IMR-90 (cell line): ENCODE data around the gene ANKRD34B. TPM values are rescaled to one million over a fixed set of nuclear protein-coding genes. Genes with fewer than 3 reads are reported as not detected.

Experiments used
- ATAC-seq: fragments of 200-7000 bp; cut with Tn5 transposase; 2 replicates; pipeline ENCODE4 v1.9.1; 2020; ENCODE audit warnings: low read depth, mild to moderate bottlenecking, moderate library complexity
- BruUV-seq: library from RNA; stranded (reverse); fragments of 400-500 nt; replicated peaks from 2 replicates; lab custom pipeline; 2021; lab: Mats Ljungman, UMichigan
- CTCF ChIA-PET: fragments of 300-600 bp; formaldehyde crosslinking; extraction: SDS; loops from one replicate; lab custom pipeline; 2021; ENCODE audit warnings: antibody characterized with exemption; lab: Yijun Ruan, JAX
- POLR2A ChIA-PET: fragments of 300-600 bp; sonication (Branson Sonifier 250); formaldehyde crosslinking; loops from one replicate; lab custom pipeline; 2022; ENCODE audit warnings: antibody characterized with exemption; ENCODE audit not compliant: unreplicated experiment; lab: Charles Lee
- DNase-seq: peaks from one replicate; pipeline ENCODE4 v3.0.0; 2013
- H2AFZ ChIP-seq: replicated peaks from 2 replicates; pipeline ENCODE3; 2013; ENCODE audit warnings: low read length, mild to moderate bottlenecking; ENCODE audit not compliant: poor library complexity
- H2AK5ac ChIP-seq: 2 replicates; pipeline ENCODE4 v1.6.1; 2013; ENCODE audit warnings: low read depth, low read length, inconsistent platforms
- H2AK9ac ChIP-seq: replicated peaks from 2 replicates; pipeline ENCODE3; 2013; ENCODE audit warnings: mild to moderate bottlenecking, low read depth, low read length, moderate library complexity; ENCODE audit not compliant: poor library complexity
- H2BK120ac ChIP-seq: 2 replicates; pipeline ENCODE4 v1.6.1; 2013; ENCODE audit warnings: low read depth, low read length, inconsistent platforms
- H2BK15ac ChIP-seq: 3 replicates; pipeline ENCODE4 v1.6.1; 2013; ENCODE audit warnings: low read depth, low read length, inconsistent platforms
- H2BK20ac ChIP-seq: 2 replicates; pipeline ENCODE4 v1.6.1; 2013; ENCODE audit warnings: low read depth, mild to moderate bottlenecking, inconsistent platforms, low read length, moderate library complexity
- H2BK5ac ChIP-seq: 2 replicates; pipeline ENCODE4 v1.6.1; 2013; ENCODE audit warnings: mild to moderate bottlenecking, low read depth, low read length, inconsistent platforms; ENCODE audit not compliant: poor library complexity, severe bottlenecking
- H3K14ac ChIP-seq: replicated peaks from 2 replicates; pipeline ENCODE4 v1.6.1; 2013; ENCODE audit warnings: low read depth, low read length, inconsistent platforms
- H3K18ac ChIP-seq: 2 replicates; pipeline ENCODE4 v1.6.1; 2013; ENCODE audit warnings: low read depth, low read length, control low read depth
- H3K23ac ChIP-seq: 2 replicates; pipeline ENCODE4 v1.6.1; 2013; ENCODE audit warnings: low read depth, low read length, inconsistent platforms
- H3K27ac ChIP-seq: 2 replicates; pipeline ENCODE4 v1.5.1; 2013; ENCODE audit warnings: mild to moderate bottlenecking, control low read depth, low read length; ENCODE audit not compliant: insufficient read depth
- H3K27me3 ChIP-seq: 2 replicates; pipeline ENCODE4 v1.6.1; 2013; ENCODE audit warnings: low read length; ENCODE audit not compliant: control insufficient read depth, insufficient read depth
- H3K36me3 ChIP-seq: 2 replicates; pipeline ENCODE4 v1.6.1; 2013; ENCODE audit warnings: low read length, mixed read lengths; ENCODE audit not compliant: control insufficient read depth, insufficient read depth
- H3K4ac ChIP-seq: 2 replicates; pipeline ENCODE4 v1.6.1; 2013; ENCODE audit warnings: low read depth, low read length, inconsistent platforms
- H3K4me1 ChIP-seq: 2 replicates; pipeline ENCODE4 v1.6.1; 2013; ENCODE audit warnings: low read length, mixed read lengths; ENCODE audit not compliant: control insufficient read depth, insufficient read depth
- H3K4me2 ChIP-seq: 2 replicates; pipeline ENCODE4 v1.6.1; 2013; ENCODE audit warnings: low read depth, mild to moderate bottlenecking, control low read depth, low read length, moderate library complexity
- H3K4me3 ChIP-seq: 2 replicates; pipeline ENCODE4 v1.5.1; 2013; ENCODE audit warnings: low read depth, mild to moderate bottlenecking, control low read depth, low read length, moderate library complexity; ENCODE audit not compliant: insufficient read depth
- H3K56ac ChIP-seq: 2 replicates; pipeline ENCODE4 v1.6.1; 2013; ENCODE audit warnings: low read length, inconsistent platforms; ENCODE audit not compliant: insufficient read depth; ENCODE audit errors: extremely low read depth
- H3K79me1 ChIP-seq, 2 experiments: 2 replicates each; pipeline ENCODE4 v1.6.1; 2013; ENCODE audit warnings: low read length in 2 of 2, inconsistent platforms in 1 of 2, low read depth in 1 of 2
- H3K9ac ChIP-seq: 2 replicates; pipeline ENCODE4 v1.6.1; 2013; ENCODE audit warnings: low read depth, low read length, control low read depth
- H3K9me1 ChIP-seq: 2 replicates; pipeline ENCODE4 v1.6.1; 2013; ENCODE audit warnings: low read length, inconsistent platforms; ENCODE audit not compliant: insufficient read depth
- H3K9me3 ChIP-seq: 2 replicates; pipeline ENCODE4 v1.6.1; 2013; ENCODE audit warnings: low read length; ENCODE audit not compliant: control insufficient read depth, insufficient read depth
- H4K20me1 ChIP-seq: 2 replicates; pipeline ENCODE4 v1.6.1; 2013; ENCODE audit warnings: low read length, inconsistent platforms; ENCODE audit not compliant: insufficient read depth
- H4K5ac ChIP-seq: 2 replicates; pipeline ENCODE4 v1.6.1; 2013; ENCODE audit warnings: mild to moderate bottlenecking, low read depth, low read length, control low read depth
- H4K8ac ChIP-seq, 2 experiments: 2 replicates each; pipeline ENCODE4 v1.6.1; 2013; ENCODE audit warnings: low read depth in 2 of 2, low read length in 2 of 2, control low read depth in 1 of 2, inconsistent platforms in 1 of 2
- H4K91ac ChIP-seq: 2 replicates; pipeline ENCODE4 v1.6.1; 2013; ENCODE audit warnings: low read depth, low read length, inconsistent platforms; ENCODE audit not compliant: insufficient read depth
- MAFK ChIP-seq: IDR thresholded peaks from 2 replicates; pipeline ENCODE4 v1.6.1; 2012; ENCODE audit warnings: low read depth, low read length, improper control_type of control experiment
- NFE2L2 ChIP-seq: fragments of 150-350 bp; IDR thresholded peaks from 2 replicates; pipeline ENCODE4 v1.6.1; 2016; ENCODE audit warnings: low read depth, mild to moderate bottlenecking, low read length
- WGBS, 2 experiments: methylation state at CpG; one replicate each; pipeline versions ENCODE4 v1.1.5 to v1.1.7; 2013; ENCODE audit warnings: missing lambda C conversion rate in 2 of 2; ENCODE audit not compliant: insufficient read length in 1 of 2; ENCODE audit errors: extremely low coverage in 2 of 2; 5-methylcytosine and 5-hydroxymethylcytosine counted together
- dilution Hi-C: fragments of 300-500 bp; cut with HindIII; formaldehyde crosslinking; loops from one replicate; pipeline ENCODE4 v1.14.3; 2018; ENCODE audit warnings: low sequenced_read_pairs; ENCODE audit not compliant: unreplicated experiment
- in situ Hi-C: fragments of 300-500 bp; cut with MboI; formaldehyde crosslinking; loops from 3 replicates; pipeline ENCODE4 v1.14.3; 2019; ENCODE audit warnings: low sequenced_read_pairs, inconsistent platforms, mixed read lengths
- intact Hi-C: fragments of 100-400 bp; cut with micrococcal nuclease; formaldehyde crosslinking; loops from 2 replicates; pipeline ENCODE4 v1.10.0; 2022
- polyA plus RNA-seq, 3 experiments: library from polyadenylated mRNA; depleted of rRNA; stranded (reverse); fragments of >200 nt; gene quantifications; 2 replicates each; pipeline ENCODE4 v1.2.3, GENCODE V29; 2012; ENCODE audit warnings: low replicate concordance in 1 of 3
- total RNA-seq: library from RNA; depleted of rRNA; stranded (reverse); fragments of >200 nt; gene quantifications from 2 replicates; pipeline ENCODE4 v1.2.3, GENCODE V29; 2012

Gene ANKRD34B
- total and polyA plus RNA-seq, 2 of the 4 experiments (the other 2 are of a cell fraction), result not detected

- no peak overlapping the region for H3K27ac ChIP-seq
- no peaks in the 10 kb centered on the region for H3K36me3 ChIP-seq
- H3K4me3 ChIP-seq, result no peak overlapping the region
- H3K4me1 ChIP-seq, result no peaks in the 10 kb centered on the region
- no peak overlapping the region for H4K91ac ChIP-seq
- in situ Hi-C loops (no loop called here), intact Hi-C loops (no loop called here), dilution Hi-C loops (no loop called here)
- POLR2A ChIA-PET, result no interaction called here
- whole genome bisulfite sequencing, 2 experiments, result no CpG with 5 or more reads among the region's 3 CpGs
- H2BK5ac ChIP-seq, result no peak overlapping the region
- no peak for DNase-seq
- no peaks in the 10 kb centered on the region for H3K9me3 ChIP-seq
- H3K27me3 ChIP-seq, result no peaks in the 10 kb centered on the region
- H4K20me1 ChIP-seq, result no peaks in the 10 kb centered on the region
- no peak overlapping the region for H4K5ac ChIP-seq
- no peak overlapping the region for H2AFZ ChIP-seq
- no peak overlapping the region for H3K23ac ChIP-seq
- TF ChIP-seq MAFK (no peak), NFE2L2 (no peak)
- H2BK120ac ChIP-seq, result no peak overlapping the region
- no peak overlapping the region for H4K8ac ChIP-seq
- no TSS peak for BruUV-seq
- no peak overlapping the region for H2BK15ac ChIP-seq
- no peak overlapping the region for H2AK5ac ChIP-seq
- H3K4ac ChIP-seq, result no peak overlapping the region
- H3K14ac ChIP-seq, result no peak overlapping the region
- no peak overlapping the region for H3K9ac ChIP-seq
- ATAC-seq, result 0 out of 2 replicates have a peak, but pooled peaks have one; percentile 24
- no peak overlapping the region for H3K4me2 ChIP-seq
- CTCF ChIA-PET, result no interaction called here
- H3K18ac ChIP-seq, result no peak overlapping the region
- no peaks in the 10 kb centered on the region for H3K9me1 ChIP-seq
- H3K79me1 ChIP-seq, result no peaks in the 10 kb centered on the region
- H2BK20ac ChIP-seq, result no peak overlapping the region
- H3K56ac ChIP-seq, result no peak overlapping the region
- H2AK9ac ChIP-seq, result no peak overlapping the region
Measured at GRCh38 chr5:80591352-80591751, 21.3 kb upstream of the ANKRD34B start.
